ENCODE data around the gene NHERF1. TPM values are rescaled to one million over a fixed set of nuclear protein-coding genes. Genes with fewer than 3 reads are reported as not detected.

NHERF1 gene
- total and polyA plus RNA-seq, 7 donors, result 2.4 to 37.1 (median 4.9) TPM

GRCh38 chr17:74796211-74796610 lies 47.8 kb downstream of the NHERF1 start:
- DNase-seq, result no peak
- H3K27me3 ChIP-seq (ENCODE audit: insufficient read depth in 3 of 3, low read length in 2 of 3), result no peaks in the 10 kb centered on the region
- no peak overlapping the region for H3K4me3 ChIP-seq
- H3K4me1 ChIP-seq, result no peaks in the 10 kb centered on the region
- intact Hi-C loops (cut with DNase I), result loop anchor here in 1 of 2 donors (10.0 kb wide), 1 partner anchor 159 kb away; no protein-coding TSS in a partner anchor
- no peak overlapping the region for H3K27ac ChIP-seq
- ATAC-seq, result no peak
- no peak for TF ChIP-seq CTCF (IDR thresholded peaks at IDR 0.05)
- WGBS, 3 donors, result 83 to 86% (median 84%) methylated on average over 4 of the region's 4 CpGs
- peaks cover 3 to 85% of the 10 kb centered on the region in 2 donors for H3K36me3 ChIP-seq (ENCODE audit: insufficient read depth in 1 of 2, low read depth in 1 of 2)
- H3K9me3 ChIP-seq, result no peaks in the 10 kb centered on the region

GRCh38 chr17:74796866-74797265 lies 48.4 kb downstream of the NHERF1 start:
- Histone ChIP-seq H3K27ac (no peak overlapping the region), H3K27me3 (ENCODE audit: insufficient read depth in 3 of 3, low read length in 2 of 3) (no peaks in the 10 kb centered on the region), H3K4me1 (no peaks in the 10 kb centered on the region), H3K9me3 (no peaks in the 10 kb centered on the region), H3K4me3 (no peak overlapping the region), H3K36me3 (ENCODE audit: insufficient read depth in 1 of 2, low read depth in 1 of 2) (peaks cover 3 to 85% of the 10 kb centered on the region in 2 donors)
- 87 to 93% (median 91%) methylated on average over 6 of the region's 6 CpGs for WGBS, 3 donors
- intact Hi-C loops (cut with DNase I), result loop anchor here in 1 of 2 donors (10.0 kb wide), 1 partner anchor 158 kb away; no protein-coding TSS in a partner anchor
- DNase-seq (no peak), ATAC-seq (no peak)
- no peak for TF ChIP-seq CTCF (IDR thresholded peaks at IDR 0.05)

- 90 to 96% (median 92%) methylated on average over 4 of the region's 4 CpGs for WGBS, 3 donors
- DNase-seq (no peak), ATAC-seq (no peak)
- Histone ChIP-seq H3K4me3 (no peak overlapping the region), H3K9me3 (no peaks in the 10 kb centered on the region), H3K27ac (no peak overlapping the region), H3K4me1 (no peaks in the 10 kb centered on the region), H3K36me3 (ENCODE audit: insufficient read depth in 1 of 2, low read depth in 1 of 2) (peaks cover 3 to 78% of the 10 kb centered on the region in 2 donors), H3K27me3 (ENCODE audit: insufficient read depth in 3 of 3, low read length in 2 of 3) (no peaks in the 10 kb centered on the region)
- intact Hi-C loops (cut with DNase I), result loop anchor here in 1 of 2 donors (10.0 kb wide), 1 partner anchor 157 kb away; no protein-coding TSS in a partner anchor
- TF ChIP-seq CTCF (IDR thresholded peaks at IDR 0.05), result no peak
Observed at GRCh38 chr17:74797824-74798223, 49.4 kb downstream of the NHERF1 start.

- no peak overlapping the region for H3K4me3 ChIP-seq
- peaks cover 0 to 77% of the 10 kb centered on the region in 2 donors for H3K36me3 ChIP-seq (ENCODE audit: insufficient read depth in 1 of 2, low read depth in 1 of 2)
- no peaks in the 10 kb centered on the region for H3K4me1 ChIP-seq
- 71 to 78% (median 72%) methylated on average over 8 of the region's 8 CpGs for WGBS, 3 donors
- DNase-seq (no peak), ATAC-seq (no peak)
- TF ChIP-seq CTCF (IDR thresholded peaks at IDR 0.05), result no peak
- H3K27ac ChIP-seq, result no peak overlapping the region
- intact Hi-C loops (cut with DNase I), result loop anchor here in 1 of 2 donors (10.0 kb wide), 1 partner anchor 157 kb away; no protein-coding TSS in a partner anchor
- H3K9me3 ChIP-seq, result no peaks in the 10 kb centered on the region
- H3K27me3 ChIP-seq (ENCODE audit: insufficient read depth in 3 of 3, low read length in 2 of 3), result no peaks in the 10 kb centered on the region
Observed at GRCh38 chr17:74798239-74798707, 49.8 kb downstream of the NHERF1 start.

GRCh38 chr17:74799097-74799496 lies 50.7 kb downstream of the NHERF1 start:
- intact Hi-C loops (cut with DNase I), result loop anchor here in 1 of 2 donors (10.0 kb wide), 1 partner anchor 156 kb away; no protein-coding TSS in a partner anchor
- no peaks in the 10 kb centered on the region for H3K27me3 ChIP-seq (ENCODE audit: insufficient read depth in 3 of 3, low read length in 2 of 3)
- no peaks in the 10 kb centered on the region for H3K4me1 ChIP-seq
- DNase-seq (no peak), ATAC-seq (no peak)
- WGBS, 3 donors, result 92 to 96% (median 95%) methylated on average over 14 of the region's 14 CpGs
- H3K36me3 ChIP-seq (ENCODE audit: insufficient read depth in 1 of 2, low read depth in 1 of 2), result peaks cover 0 to 72% of the 10 kb centered on the region in 2 donors
- TF ChIP-seq CTCF (IDR thresholded peaks at IDR 0.05), result no peak
- no peak overlapping the region for H3K27ac ChIP-seq
- H3K9me3 ChIP-seq, result no peaks in the 10 kb centered on the region
- no peak overlapping the region for H3K4me3 ChIP-seq

All from psoas muscle (tissue), 8 donors.